GM21717 (cell line): Measurements from ENCODE around the gene C11orf24.

Source experiments
- ATAC-seq: cut with Tn5 transposase; IDR thresholded peaks from one replicate; pipeline ENCODE4 v1.9.1; 2021; ENCODE audit warnings: mild to moderate bottlenecking, moderate library complexity; ENCODE audit not compliant: unreplicated experiment

C11orf24 gene

GRCh38 chr11:68271781-68272608, at the start of gene C11orf24:
Gene C11orf24, minus strand, starts transcription at chr11:68271973. Its CDS starts 8,206 bp downstream, at chr11:68263767.
- ATAC-seq, result peak; percentile 65

GRCh38 chr11:68317147-68317785, 45.5 kb upstream of the C11orf24 start:
- ATAC-seq, result no peak

- ATAC-seq, result no peak
Observed at GRCh38 chr11:68315171-68315920, 43.6 kb upstream of the C11orf24 start.

- ATAC-seq, result no peak
Observed at GRCh38 chr11:68314203-68315170, 42.7 kb upstream of the C11orf24 start.

GRCh38 chr11:68313574-68314202, 41.9 kb upstream of the C11orf24 start:
- ATAC-seq, result no peak

GRCh38 chr11:68312780-68313573, 41.2 kb upstream of the C11orf24 start:
- ATAC-seq, result no peak

GRCh38 chr11:68312117-68312779, 40.5 kb upstream of the C11orf24 start, which contains the start of gene LRP5:
Gene LRP5, plus strand, starts transcription at chr11:68312591. Its CDS starts 124 bp downstream, at chr11:68312715.
- ATAC-seq, result no peak

GRCh38 chr11:68311160-68312116, 39.7 kb upstream of the C11orf24 start:
- no peak for ATAC-seq

GRCh38 chr11:68309621-68310185, 37.9 kb upstream of the C11orf24 start:
- no peak for ATAC-seq

- no peak for ATAC-seq
Observed at GRCh38 chr11:68308068-68308467, 36.3 kb upstream of the C11orf24 start.

- ATAC-seq, result no peak
Observed at GRCh38 chr11:68306636-68307035, 34.9 kb upstream of the C11orf24 start.

GRCh38 chr11:68303982-68304780, 32.4 kb upstream of the C11orf24 start:
- ATAC-seq, result no peak

GRCh38 chr11:68303083-68303482, 31.3 kb upstream of the C11orf24 start:
- no peak for ATAC-seq

- no peak for ATAC-seq
Observed at GRCh38 chr11:68302670-68303069, 30.9 kb upstream of the C11orf24 start.

- no peak for ATAC-seq
Observed at GRCh38 chr11:68302256-68302655, 30.5 kb upstream of the C11orf24 start.
